ENCODE results near the gene NANOS2. TPM values are rescaled to one million over a fixed set of nuclear protein-coding genes. Genes with fewer than 3 reads are reported as not detected.

NANOS2 gene
- total and polyA plus RNA-seq, 12 donors = not detected

DNA sequence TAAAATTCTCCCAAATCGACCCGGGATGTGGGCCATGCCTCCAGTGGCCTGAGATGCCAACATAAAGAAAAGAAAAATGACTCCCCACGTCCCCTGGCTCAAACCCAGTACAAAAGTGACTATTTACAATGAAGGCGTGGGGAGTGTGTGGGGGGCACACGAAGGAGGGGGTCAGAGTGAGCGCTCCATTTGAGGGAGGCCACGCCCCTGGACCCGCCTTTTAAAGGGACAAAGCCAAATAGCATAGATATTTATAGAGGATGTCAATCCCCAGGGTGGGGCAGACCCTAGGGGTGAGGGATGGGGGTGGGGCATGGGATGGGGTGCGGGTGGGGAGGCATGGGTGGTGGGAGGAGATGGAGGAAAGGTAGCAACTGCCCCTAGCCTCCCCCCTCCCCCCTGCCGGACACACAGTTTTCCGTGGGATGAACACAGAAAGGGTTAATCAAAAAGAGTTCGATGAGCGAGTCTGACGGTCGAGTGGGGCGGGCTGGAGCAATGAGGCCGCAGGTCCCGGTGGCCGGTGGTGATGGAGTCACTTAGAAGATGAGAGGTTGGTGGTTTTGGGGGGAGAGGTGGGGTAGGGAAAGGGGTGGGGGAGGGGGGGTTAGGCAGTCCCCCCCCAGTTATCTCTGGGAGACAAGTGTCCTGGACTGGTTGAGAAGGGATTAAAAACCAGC lies 20.1 kb upstream of the NANOS2 start:
- intact Hi-C loops (cut with DNase I) = no loop called here
- DNase-seq = no peak
- Histone ChIP-seq H3K27ac (no peak overlapping the region), H3K36me3 (replicated peaks in 1 of 2) (no peaks in the 10 kb centered on the region), H3K27me3 (peaks cover 3% of the 10 kb centered on the region), H3K9me3 (replicated peaks in 1 of 3) (no peaks in the 10 kb centered on the region), H3K4me1 (replicated peaks in 1 of 2) (no peaks in the 10 kb centered on the region), H3K4me3 (no peak overlapping the region)
- TF ChIP-seq POLR2A (IDR thresholded peaks at IDR 0.05) = no peak
- TF ChIP-seq CTCF (IDR thresholded peaks at IDR 0.05) = no peak
- WGBS, 4 donors = 33 to 38% (median 34%) methylated on average over 17 to 19 of the region's 19 CpGs

DNA sequence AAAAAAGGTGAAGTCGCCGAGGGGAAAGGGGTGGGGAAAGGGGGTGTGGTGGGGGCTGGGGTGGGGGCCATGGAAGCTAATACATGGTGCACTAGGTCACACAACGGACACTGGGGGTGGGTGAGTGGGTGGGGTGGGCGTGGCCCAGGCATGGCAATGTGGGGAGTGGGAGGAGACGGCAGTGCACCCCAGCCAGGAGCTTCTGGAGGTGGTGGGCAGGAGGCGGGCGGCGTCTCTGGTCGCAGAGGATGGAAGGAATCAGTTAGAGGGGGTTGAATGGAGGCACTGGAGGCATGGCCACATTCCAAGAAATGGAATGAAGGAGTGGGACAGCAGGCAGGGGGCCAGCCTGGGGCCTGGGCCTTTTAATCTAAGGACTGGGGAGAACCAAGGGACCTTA lies 19.2 kb upstream of the NANOS2 start:
- intact Hi-C loops (cut with DNase I) = no loop called here
- no peaks in the 10 kb centered on the region for H3K36me3 ChIP-seq (replicated peaks in 1 of 2)
- no peak for DNase-seq
- no peaks in the 10 kb centered on the region for H3K4me1 ChIP-seq (replicated peaks in 1 of 2)
- no peak overlapping the region for H3K27ac ChIP-seq
- no peak for TF ChIP-seq POLR2A (IDR thresholded peaks at IDR 0.05)
- TF ChIP-seq CTCF (IDR thresholded peaks at IDR 0.05) = no peak
- H3K4me3 ChIP-seq = no peak overlapping the region
- no peaks in the 10 kb centered on the region for H3K9me3 ChIP-seq (replicated peaks in 1 of 3)
- H3K27me3 ChIP-seq = no peaks in the 10 kb centered on the region
- WGBS, 4 donors = 55 to 68% (median 61%) methylated on average over 9 of the region's 9 CpGs

GRCh38 chr19:45931055-45931454 lies 16.5 kb upstream of the NANOS2 start:
- no peak overlapping the region for H3K27ac ChIP-seq
- no peak for DNase-seq
- TF ChIP-seq POLR2A (IDR thresholded peaks at IDR 0.05) (no peak), CTCF (IDR thresholded peaks at IDR 0.05) (no peak)
- intact Hi-C loops (cut with DNase I) = no loop called here
- no peak overlapping the region for H3K4me3 ChIP-seq
- H3K27me3 ChIP-seq = no peaks in the 10 kb centered on the region
- no peaks in the 10 kb centered on the region for H3K36me3 ChIP-seq (replicated peaks in 1 of 2)
- no peaks in the 10 kb centered on the region for H3K9me3 ChIP-seq (replicated peaks in 1 of 3)
- peaks cover 0 to 4% of the 10 kb centered on the region in 2 donors for H3K4me1 ChIP-seq (replicated peaks in 1 of 2)
- 51 to 78% (median 60%) methylated on average over 3 of the region's 3 CpGs for WGBS, 4 donors

- Histone ChIP-seq H3K27me3 (no peaks in the 10 kb centered on the region), H3K36me3 (replicated peaks in 1 of 2) (no peaks in the 10 kb centered on the region), H3K27ac (no peak overlapping the region), H3K4me1 (replicated peaks in 1 of 2) (peaks cover 0 to 4% of the 10 kb centered on the region in 2 donors), H3K4me3 (no peak overlapping the region), H3K9me3 (replicated peaks in 1 of 3) (no peaks in the 10 kb centered on the region)
- DNase-seq = no peak
- TF ChIP-seq CTCF (IDR thresholded peaks at IDR 0.05) (no peak), POLR2A (IDR thresholded peaks at IDR 0.05) (no peak)
- WGBS, 4 donors = 77 to 84% (median 78%) methylated on average over 2 of the region's 2 CpGs
- intact Hi-C loops (cut with DNase I) = no loop called here
Observed at GRCh38 chr19:45929247-45929646, 14.7 kb upstream of the NANOS2 start.

Measured in adrenal gland (tissue), 12 donors.